NCI-H526 treated with DMSO at 0.1 percent for 48 hours (cell line): ENCODE results near the gene SLC16A5.
"Not testable (repeated sequence)": the region's sequence is repeated elsewhere in the genome, so short reads cannot be mapped to it uniquely, and the experiment has no call there.

Experiments used
- DNase-seq: peaks from one replicate; lab custom pipeline; 2025; lab: John Stamatoyannopoulos, UW

The SLC16A5 gene

GRCh38 chr17:75087558-75088453 is at the start of gene SLC16A5:
Gene SLC16A5 (plus strand): TSS chr17:75087954. CDS start chr17:75093637, 5,683 bp downstream.
- no peak for DNase-seq

- no peak for DNase-seq
These were observed 48.5 kb upstream of the SLC16A5 start for GRCh38 chr17:75039238-75039637.

- DNase-seq: no peak
These were observed 46.0 kb upstream of the SLC16A5 start for GRCh38 chr17:75041656-75042280.

GRCh38 chr17:75043789-75044188 is 44.0 kb upstream of the SLC16A5 start:
- not testable (repeated sequence) for DNase-seq

- no peak for DNase-seq
These were observed 43.0 kb upstream of the SLC16A5 start for GRCh38 chr17:75044716-75045115.

- DNase-seq: not testable (repeated sequence)
These were observed 41.8 kb upstream of the SLC16A5 start for GRCh38 chr17:75045946-75046406.

GRCh38 chr17:75046407-75047289 is 41.1 kb upstream of the SLC16A5 start, which contains the start of the genes ATP5PD and KCTD2:
Gene ATP5PD (minus strand): TSS chr17:75046969. CDS start chr17:75042650, 4,319 bp downstream.
Gene KCTD2 (plus strand): TSS chr17:75047225. CDS start chr17:75047251, 26 bp downstream.
- peak; percentile 92 for DNase-seq

GRCh38 chr17:75047398-75048098 is 40.2 kb upstream of the SLC16A5 start:
- DNase-seq: no peak

- DNase-seq: no peak
These were observed 39.4 kb upstream of the SLC16A5 start for GRCh38 chr17:75048249-75048878.

GRCh38 chr17:75049057-75049456 is 38.7 kb upstream of the SLC16A5 start:
- DNase-seq: no peak

GRCh38 chr17:75049706-75050105 is 38.0 kb upstream of the SLC16A5 start:
- DNase-seq: no peak

- DNase-seq: no peak
These were observed 35.8 kb upstream of the SLC16A5 start for GRCh38 chr17:75051941-75052340.

- no peak for DNase-seq
These were observed 28.1 kb upstream of the SLC16A5 start for GRCh38 chr17:75059369-75060345.

- DNase-seq: no peak
These were observed 27.2 kb upstream of the SLC16A5 start for GRCh38 chr17:75060434-75061054.

- DNase-seq: no peak
These were observed 26.7 kb upstream of the SLC16A5 start for GRCh38 chr17:75061055-75061438.

- DNase-seq: no peak
These were observed 26.1 kb upstream of the SLC16A5 start for GRCh38 chr17:75061618-75062017.

- DNase-seq: no peak
These were observed 24.6 kb upstream of the SLC16A5 start for GRCh38 chr17:75063201-75063600.

- no peak for DNase-seq
These were observed 24.1 kb upstream of the SLC16A5 start for GRCh38 chr17:75063626-75064025.

- DNase-seq: no peak
These were observed 23.7 kb upstream of the SLC16A5 start for GRCh38 chr17:75064040-75064439.
